GM10248 (cell line): ENCODE data around the gene NUTF2.

Experiments
- CTCF ChIA-PET: fragments of 300-600 bp; sonication (Branson Sonifier 250); formaldehyde crosslinking; extraction: SDS; loops from one replicate; lab custom pipeline; 2021; ENCODE audit warnings: antibody characterized with exemption; lab: Yijun Ruan, JAX
- POLR2A ChIA-PET: fragments of 350-650 bp; sonication (Branson Sonifier 250); formaldehyde crosslinking; extraction: SDS; loops from one replicate; lab custom pipeline; 2020; ENCODE audit warnings: antibody characterized with exemption; lab: Yijun Ruan, JAX
- DNase-seq: peaks from one replicate; pipeline ENCODE4 v3.0.0; 2012; ENCODE audit errors: extremely low spot score
- TF ChIP-seq, protein P1 (sequence below): IDR thresholded peaks from 2 replicates; pipeline ENCODE4 v1.5.1; 2012; ENCODE audit warnings: mild to moderate bottlenecking, low read depth; ENCODE audit errors: extremely low read depth, missing control alignments, control extremely low read depth

Gene NUTF2

DNA sequence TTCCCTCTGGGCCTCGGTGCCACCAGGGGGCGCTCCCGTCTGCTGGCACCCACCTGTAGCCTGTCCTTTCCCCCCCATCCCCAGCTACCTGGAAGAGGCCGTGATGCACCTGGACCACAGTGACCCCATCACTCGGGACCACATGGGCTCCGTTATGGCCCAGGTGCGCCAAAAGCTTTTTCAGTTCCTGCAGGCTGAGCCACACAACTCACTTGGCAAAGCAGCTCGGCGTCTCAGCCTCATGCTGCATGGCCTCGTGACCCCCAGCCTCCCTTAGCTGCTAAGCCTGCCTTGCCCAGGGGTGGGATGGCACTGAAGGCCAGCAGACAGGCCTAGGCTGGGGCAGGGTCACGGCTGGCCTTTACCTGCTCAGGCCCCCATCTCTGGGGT lies 37.1 kb downstream of the NUTF2 start:
- peak; percentile 85 for DNase-seq
- CTCF ChIA-PET, result interaction anchor here (0.7 to 5.7 kb wide), 49 partner anchors 9 to 346 kb away, joined by 3 to 72 read pairs (median 5); partner anchors contain the start of genes DDX28, DUS2, EDC4 and PSKH1
- TF ChIP-seq, protein P1, sequence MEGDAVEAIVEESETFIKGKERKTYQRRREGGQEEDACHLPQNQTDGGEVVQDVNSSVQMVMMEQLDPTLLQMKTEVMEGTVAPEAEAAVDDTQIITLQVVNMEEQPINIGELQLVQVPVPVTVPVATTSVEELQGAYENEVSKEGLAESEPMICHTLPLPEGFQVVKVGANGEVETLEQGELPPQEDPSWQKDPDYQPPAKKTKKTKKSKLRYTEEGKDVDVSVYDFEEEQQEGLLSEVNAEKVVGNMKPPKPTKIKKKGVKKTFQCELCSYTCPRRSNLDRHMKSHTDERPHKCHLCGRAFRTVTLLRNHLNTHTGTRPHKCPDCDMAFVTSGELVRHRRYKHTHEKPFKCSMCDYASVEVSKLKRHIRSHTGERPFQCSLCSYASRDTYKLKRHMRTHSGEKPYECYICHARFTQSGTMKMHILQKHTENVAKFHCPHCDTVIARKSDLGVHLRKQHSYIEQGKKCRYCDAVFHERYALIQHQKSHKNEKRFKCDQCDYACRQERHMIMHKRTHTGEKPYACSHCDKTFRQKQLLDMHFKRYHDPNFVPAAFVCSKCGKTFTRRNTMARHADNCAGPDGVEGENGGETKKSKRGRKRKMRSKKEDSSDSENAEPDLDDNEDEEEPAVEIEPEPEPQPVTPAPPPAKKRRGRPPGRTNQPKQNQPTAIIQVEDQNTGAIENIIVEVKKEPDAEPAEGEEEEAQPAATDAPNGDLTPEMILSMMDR, result peak; percentile 88
- POLR2A ChIA-PET, result no interaction called here

DNA sequence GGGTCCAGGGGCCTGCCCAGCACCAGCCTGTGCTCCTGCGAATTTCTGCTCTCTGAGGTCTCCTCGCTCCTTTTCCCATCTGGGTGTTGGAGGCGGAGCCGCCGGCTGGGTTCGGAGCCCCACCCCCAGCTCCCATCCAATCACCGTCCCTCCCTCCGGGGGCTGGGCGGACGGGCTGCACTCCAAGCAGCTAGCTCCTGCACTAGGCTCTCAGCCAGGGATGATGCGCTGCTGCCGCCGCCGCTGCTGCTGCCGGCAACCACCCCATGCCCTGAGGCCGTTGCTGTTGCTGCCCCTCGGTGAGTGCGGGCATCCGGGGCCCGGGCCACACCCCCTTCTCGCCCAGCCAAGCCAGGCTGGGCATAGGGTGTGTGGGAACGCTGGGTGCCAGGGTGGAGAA lies 38.0 kb downstream of the NUTF2 start, which contains the start of gene NRN1L:
Gene NRN1L (plus strand): TSS at position 202 of the 400 bp plus-strand sequence. CDS start 19 bp downstream, at position 221.
- no peak for DNase-seq
- POLR2A ChIA-PET, result no interaction called here
- CTCF ChIA-PET, result interaction anchor here (0.9 to 5.7 kb wide), 23 partner anchors 8 to 345 kb away, joined by 3 to 72 read pairs (median 11); partner anchors contain the start of genes DDX28, DUS2, EDC4 and PSKH1
- TF ChIP-seq, protein P1, result no peak

- ChIA-PET POLR2A (no interaction called here), CTCF (interaction anchor here (0.9 to 5.7 kb wide), 10 partner anchors 7 to 364 kb away, joined by 3 to 72 read pairs (median 4); partner anchors contain the start of genes EDC4 and PSKH1)
- TF ChIP-seq, protein P1, result no peak
- no peak for DNase-seq
Observed at GRCh38 chr16:67885545-67885944, 38.8 kb downstream of the NUTF2 start.

- DNase-seq, result no peak
- POLR2A ChIA-PET, result no interaction called here
- CTCF ChIA-PET, result interaction anchor here (0.9 to 5.7 kb wide), 12 partner anchors 9 to 365 kb away, joined by 3 to 72 read pairs (median 4); partner anchors contain the start of gene EDC4
- TF ChIP-seq, protein P1, result no peak
Observed at GRCh38 chr16:67885976-67886375, 39.2 kb downstream of the NUTF2 start.

GRCh38 chr16:67886387-67886786 lies 39.7 kb downstream of the NUTF2 start:
- ChIA-PET POLR2A (interaction anchor here (0.6 kb wide), 1 partner anchor 154 kb away, joined by 4 read pairs; no protein-coding TSS in a partner anchor), CTCF (interaction anchor here (0.9 to 5.7 kb wide), 12 partner anchors 9 to 365 kb away, joined by 3 to 72 read pairs (median 4); partner anchors contain the start of gene EDC4)
- no peak for DNase-seq
- TF ChIP-seq, protein P1, result no peak

- ChIA-PET POLR2A (no interaction called here), CTCF (interaction anchor here (1.0 to 2.3 kb wide), 4 partner anchors 12 to 177 kb away, joined by 3 to 10 read pairs (median 4); no protein-coding TSS in a partner anchor)
- TF ChIP-seq, protein P1, result no peak
- DNase-seq, result no peak
Observed at GRCh38 chr16:67888331-67888730, 41.6 kb downstream of the NUTF2 start.
